Measurements from ENCODE around the gene CAST. TPM values are rescaled to one million over a fixed set of nuclear protein-coding genes. Genes with fewer than 3 reads are reported as not detected.

CAST gene
- total RNA-seq, 1 donor from 2014 or later, result 272 TPM

DNA sequence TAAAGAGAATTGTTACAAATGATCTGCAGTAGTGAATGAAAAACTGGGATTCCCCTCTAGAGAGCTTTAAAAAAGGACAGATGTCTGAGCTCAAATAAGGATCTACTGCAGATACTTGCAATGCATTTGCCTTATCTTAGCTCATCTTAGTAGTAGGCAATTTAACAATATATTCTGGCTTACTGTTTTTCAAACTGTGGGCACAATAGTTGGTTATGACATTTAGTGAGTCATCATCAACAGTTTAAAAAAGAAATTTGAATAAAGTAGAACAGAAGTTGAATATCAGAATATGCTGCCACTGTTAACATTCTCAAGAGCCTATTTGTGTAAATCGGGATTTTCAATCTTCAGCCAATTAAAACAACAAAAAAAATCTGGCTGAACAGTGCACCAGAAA lies 6.7 kb upstream of the CAST start:
- intact Hi-C loops (cut with DNase I), result no loop called here
- TF ChIP-seq, protein P1, sequence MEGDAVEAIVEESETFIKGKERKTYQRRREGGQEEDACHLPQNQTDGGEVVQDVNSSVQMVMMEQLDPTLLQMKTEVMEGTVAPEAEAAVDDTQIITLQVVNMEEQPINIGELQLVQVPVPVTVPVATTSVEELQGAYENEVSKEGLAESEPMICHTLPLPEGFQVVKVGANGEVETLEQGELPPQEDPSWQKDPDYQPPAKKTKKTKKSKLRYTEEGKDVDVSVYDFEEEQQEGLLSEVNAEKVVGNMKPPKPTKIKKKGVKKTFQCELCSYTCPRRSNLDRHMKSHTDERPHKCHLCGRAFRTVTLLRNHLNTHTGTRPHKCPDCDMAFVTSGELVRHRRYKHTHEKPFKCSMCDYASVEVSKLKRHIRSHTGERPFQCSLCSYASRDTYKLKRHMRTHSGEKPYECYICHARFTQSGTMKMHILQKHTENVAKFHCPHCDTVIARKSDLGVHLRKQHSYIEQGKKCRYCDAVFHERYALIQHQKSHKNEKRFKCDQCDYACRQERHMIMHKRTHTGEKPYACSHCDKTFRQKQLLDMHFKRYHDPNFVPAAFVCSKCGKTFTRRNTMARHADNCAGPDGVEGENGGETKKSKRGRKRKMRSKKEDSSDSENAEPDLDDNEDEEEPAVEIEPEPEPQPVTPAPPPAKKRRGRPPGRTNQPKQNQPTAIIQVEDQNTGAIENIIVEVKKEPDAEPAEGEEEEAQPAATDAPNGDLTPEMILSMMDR (IDR thresholded peaks at IDR 0.05), result no peak
- peaks cover 26% of the 10 kb centered on the region for H3K4me1 ChIP-seq
- DNase-seq (no peak), ATAC-seq (peak in 1 of 2 donors; percentile 16)
- H3K27me3 ChIP-seq (ENCODE audit: low read depth), result no peaks in the 10 kb centered on the region
- H3K9me3 ChIP-seq, result no peaks in the 10 kb centered on the region
- H3K27ac ChIP-seq, result no peak overlapping the region
- H3K36me3 ChIP-seq, result no peaks in the 10 kb centered on the region
- no peak overlapping the region for H3K4me3 ChIP-seq

DNA sequence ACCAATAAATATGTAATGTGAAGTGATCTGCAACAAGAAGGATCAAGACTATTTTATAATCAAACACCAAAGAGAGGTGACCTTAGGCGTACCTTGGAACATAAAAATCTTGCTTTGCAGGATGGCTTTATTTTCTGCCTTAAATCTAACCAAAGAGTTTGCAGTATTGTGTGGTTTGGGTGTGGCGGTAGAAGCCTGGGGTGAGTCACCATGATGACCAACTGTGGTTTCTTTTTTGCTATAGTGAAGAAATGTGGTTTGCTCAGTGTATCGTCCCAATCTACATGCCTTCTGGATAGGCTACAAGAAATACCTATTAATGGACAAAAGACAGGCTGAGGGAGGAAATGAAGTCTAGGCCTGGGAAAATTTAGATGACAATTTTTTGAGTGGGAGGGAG lies 5.1 kb upstream of the CAST start:
- intact Hi-C loops (cut with DNase I), result no loop called here
- TF ChIP-seq, protein P1 (IDR thresholded peaks at IDR 0.05), result no peak
- Histone ChIP-seq H3K9me3 (no peaks in the 10 kb centered on the region), H3K4me3 (no peak overlapping the region), H3K27me3 (ENCODE audit: low read depth) (no peaks in the 10 kb centered on the region), H3K27ac (no peak overlapping the region), H3K4me1 (peaks cover 25% of the 10 kb centered on the region), H3K36me3 (no peaks in the 10 kb centered on the region)
- peak; percentile 20 to 37 for ATAC-seq
- no peak for DNase-seq

DNA sequence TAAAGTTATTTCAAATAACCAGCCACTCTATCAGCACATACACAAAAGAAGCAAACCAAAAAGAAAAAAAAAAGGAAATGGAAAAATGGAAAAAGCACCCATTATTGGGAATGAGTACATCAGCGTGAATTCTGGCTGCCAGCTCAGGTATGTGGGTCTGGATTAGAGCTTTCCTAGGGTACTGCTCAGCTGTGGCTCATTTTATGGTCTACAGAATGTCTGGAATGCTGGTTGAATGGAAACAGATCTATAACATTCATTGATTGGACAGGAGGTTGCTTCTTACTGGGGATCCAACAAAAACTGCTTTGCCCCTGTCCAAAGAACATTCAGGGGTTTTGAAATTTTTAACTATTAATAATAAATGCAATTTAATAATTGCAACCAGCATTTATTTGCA lies 3.9 kb upstream of the CAST start:
- intact Hi-C loops (cut with DNase I), result no loop called here
- no peak for ATAC-seq

DNA sequence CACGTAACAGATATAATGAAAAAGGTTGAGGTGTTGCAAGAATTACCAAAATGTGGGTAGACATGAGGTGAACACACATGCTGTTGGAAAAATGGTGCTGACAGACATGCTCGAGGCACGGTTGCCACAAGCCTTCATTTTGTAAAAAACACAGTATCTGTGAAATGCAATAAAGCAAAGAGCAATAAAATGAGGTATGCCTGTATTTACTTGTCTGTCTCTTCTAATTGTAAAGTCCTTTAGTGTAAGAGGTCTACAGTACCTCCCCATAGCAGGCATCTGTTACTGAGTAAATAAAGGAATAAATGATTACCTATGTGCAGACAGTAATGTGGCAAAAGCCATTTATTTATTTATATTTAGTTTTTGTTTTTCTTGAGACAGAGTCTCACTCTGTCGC lies 3.0 kb upstream of the CAST start:
- Histone ChIP-seq H3K9me3 (no peaks in the 10 kb centered on the region), H3K4me1 (peaks cover 30% of the 10 kb centered on the region), H3K4me3 (no peak overlapping the region), H3K27me3 (ENCODE audit: low read depth) (no peaks in the 10 kb centered on the region), H3K36me3 (no peaks in the 10 kb centered on the region), H3K27ac (no peak overlapping the region)
- DNase-seq, result no peak
- TF ChIP-seq, protein P1 (IDR thresholded peaks at IDR 0.05), result no peak
- intact Hi-C loops (cut with DNase I), result no loop called here
- ATAC-seq, result no peak

More for the DNA sequence above, 3.9 kb upstream of the CAST start:
- no peaks in the 10 kb centered on the region for H3K9me3 ChIP-seq
- DNase-seq, result no peak
- TF ChIP-seq, protein P1 (IDR thresholded peaks at IDR 0.05), result no peak
- H3K4me3 ChIP-seq, result no peak overlapping the region
- peaks cover 24% of the 10 kb centered on the region for H3K4me1 ChIP-seq
- H3K27ac ChIP-seq, result no peak overlapping the region
- no peaks in the 10 kb centered on the region for H3K36me3 ChIP-seq
- H3K27me3 ChIP-seq (ENCODE audit: low read depth), result no peaks in the 10 kb centered on the region

DNA sequence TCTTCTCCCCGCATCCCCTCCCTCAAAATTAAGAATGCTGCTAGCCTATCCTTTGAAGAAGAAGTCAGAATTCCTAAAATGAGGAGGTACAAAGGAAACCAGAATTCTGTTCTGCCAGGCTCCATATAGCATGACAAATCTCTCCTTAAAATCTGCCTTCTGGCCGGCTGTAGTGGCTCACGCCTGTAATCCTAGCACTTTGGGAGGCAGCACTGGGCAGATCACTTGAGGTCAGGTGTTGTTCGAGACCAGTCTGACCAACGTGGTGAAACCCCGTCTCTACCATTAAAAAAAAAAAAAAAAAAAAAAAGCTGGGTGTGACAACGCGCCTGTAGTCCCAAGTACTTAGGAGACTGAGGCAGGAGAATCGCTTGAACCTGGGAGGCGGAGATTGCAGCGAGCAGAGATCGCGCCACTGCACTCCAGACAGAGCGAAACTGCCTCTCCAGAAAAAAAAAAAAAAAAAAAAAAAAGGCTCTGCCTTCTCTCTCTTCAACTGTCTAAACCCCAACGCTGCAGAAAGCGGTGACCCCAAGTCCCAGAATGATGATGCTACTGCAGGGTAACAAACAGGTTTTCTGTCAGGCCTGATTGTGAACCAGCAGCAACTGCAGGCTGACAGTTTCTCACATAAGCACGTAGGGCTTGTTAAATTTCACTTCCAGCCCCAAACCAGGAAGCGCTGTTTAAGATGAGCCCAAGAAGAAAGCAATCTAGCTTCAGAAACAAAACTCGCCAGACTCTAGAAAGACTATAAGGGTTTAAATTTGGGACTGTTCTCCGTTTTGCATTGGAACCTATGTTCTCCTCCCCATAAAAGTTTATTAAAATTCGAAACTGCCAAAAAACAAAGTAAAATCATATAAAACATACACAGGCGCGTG lies 963 bp upstream of the CAST start:
- no peak for DNase-seq

More for the DNA sequence above, 963 bp upstream of the CAST start:
- no peaks in the 10 kb centered on the region for H3K9me3 ChIP-seq
- peak overlapping the region; percentile 91 for H3K4me3 ChIP-seq
- no peaks in the 10 kb centered on the region for H3K36me3 ChIP-seq
- peaks cover 39% of the 10 kb centered on the region for H3K4me1 ChIP-seq
- peak overlapping the region; percentile 99 for H3K27ac ChIP-seq
- peak in 1 of 2 donors; percentile 3 for ATAC-seq
- TF ChIP-seq, protein P1 (IDR thresholded peaks at IDR 0.05), result no peak
- intact Hi-C loops (cut with DNase I), result no loop called here
- no peaks in the 10 kb centered on the region for H3K27me3 ChIP-seq (ENCODE audit: low read depth)
